OCI-LY7 (cell line): ENCODE results near the gene OTOP3.
A peak's percentile ranks its signal among the peaks of the same experiment; 100 is the strongest.

ENCODE experiments used
- CTCF ChIP-seq: fragments of 200-600 bp; sonication (generic); conservative IDR thresholded peaks from 2 replicates; pipeline ENCODE4 v1.5.1; 2014; ENCODE audit warnings: mild to moderate bottlenecking, antibody characterized with exemption, low read length, moderate library complexity, mixed read lengths
- EZH2phosphoT487 ChIP-seq: fragments of 200-600 bp; sonication (generic); IDR thresholded peaks from 2 replicates; pipeline ENCODE4 v1.6.1; 2018; ENCODE audit warnings: low read depth, borderline replicate concordance, mild to moderate bottlenecking, mixed run types, antibody characterized with exemption, low read length, moderate library complexity, mixed read lengths

DNA sequence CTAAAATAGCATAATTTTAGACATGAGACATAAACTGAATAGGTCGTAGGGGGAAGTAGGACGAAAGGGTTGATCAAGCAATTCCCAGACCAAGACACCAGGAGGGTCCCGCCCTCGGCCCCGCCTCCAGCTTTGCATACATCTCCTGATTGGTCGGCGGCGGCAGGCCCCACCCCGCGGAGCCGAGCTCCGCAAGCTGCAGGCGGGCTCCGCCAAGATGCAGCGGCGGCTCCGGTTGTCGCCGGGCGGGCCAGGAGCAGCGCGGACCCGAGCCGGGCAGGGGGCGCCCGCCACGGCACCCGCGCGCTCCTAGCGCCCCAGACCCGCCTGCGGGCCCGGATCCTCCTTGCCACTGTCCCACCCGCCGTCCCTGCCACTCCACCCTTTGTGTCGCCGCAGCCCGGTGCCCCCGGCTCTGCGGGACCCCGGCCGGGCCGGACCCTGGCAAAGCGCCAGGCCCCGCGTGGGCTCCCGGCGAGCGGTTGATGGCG, 51.8 kb downstream of the OTOP3 start, which contains the start of gene CDR2L:
- TF ChIP-seq CTCF (peak; percentile 20), EZH2phosphoT487 (no peak)
